Neural cell (in vitro differentiated cells): ENCODE results near the gene SRPX. TPM values are rescaled to one million over a fixed set of nuclear protein-coding genes. Genes with fewer than 3 reads are reported as not detected.

ENCODE experiments used
- H2AFZ ChIP-seq: fragments of 200-600, 300-800 bp; sonication (generic), shearing (Covaris generic); 2 replicates; pipeline ENCODE4 v1.6.0; 2014; ENCODE audit warnings: low read depth, mild to moderate bottlenecking, antibody characterized with exemption, low read length, moderate library complexity
- H3F3A ChIP-seq: fragments of 200-600 bp; shearing (Covaris generic); 2 replicates; pipeline ENCODE4 v1.6.1; 2016; ENCODE audit warnings: mild to moderate bottlenecking, moderate library complexity, mixed read lengths, antibody characterized with exemption, low read length; ENCODE audit not compliant: insufficient read depth, poor library complexity, severe bottlenecking
- H3K27ac ChIP-seq: fragments of 200-600, 300-800 bp; sonication (generic), shearing (Covaris generic); 2 replicates; pipeline ENCODE4 v1.5.1; 2014; ENCODE audit warnings: mild to moderate bottlenecking, low read length, moderate library complexity
- H3K27me3 ChIP-seq: fragments of 300-800, 200-600 bp; sonication (generic), shearing (Covaris generic); 2 replicates; pipeline ENCODE4 v1.6.0; 2014; ENCODE audit warnings: mild to moderate bottlenecking, low read depth, low read length, moderate library complexity; ENCODE audit not compliant: insufficient read depth
- H3K36me3 ChIP-seq: fragments of 300-800, 200-600 bp; sonication (generic), shearing (Covaris generic); 2 replicates; pipeline ENCODE4 v1.5.1; 2014; ENCODE audit warnings: mild to moderate bottlenecking, antibody characterized with exemption, low read length, moderate library complexity; ENCODE audit not compliant: insufficient read depth
- H3K4me2 ChIP-seq: fragments of 300-800, 200-600 bp; sonication (generic), shearing (Covaris generic); 2 replicates; pipeline ENCODE4 v1.6.0; 2014; ENCODE audit warnings: mild to moderate bottlenecking, low read length
- H3K4me3 ChIP-seq: fragments of 300-800, 200-600 bp; sonication (generic), shearing (Covaris generic); 2 replicates; pipeline ENCODE4 v1.5.1; 2014; ENCODE audit warnings: mild to moderate bottlenecking, low read length, moderate library complexity
- H3K79me2 ChIP-seq: fragments of 200-600 bp; shearing (Covaris generic); replicated peaks from 2 replicates; pipeline ENCODE4 v1.6.0; 2014; ENCODE audit warnings: mild to moderate bottlenecking, low read length, moderate library complexity; ENCODE audit not compliant: insufficient read depth
- H3K9ac ChIP-seq: fragments of 300-800, 200-600 bp; sonication (generic), shearing (Covaris generic); 2 replicates; pipeline ENCODE4 v1.6.1; 2016; ENCODE audit warnings: mild to moderate bottlenecking, low read length, mixed read lengths
- H3K9me2 ChIP-seq: fragments of 200-600 bp; shearing (Covaris generic); 2 replicates; pipeline ENCODE4 v1.6.1; 2016; ENCODE audit warnings: mild to moderate bottlenecking, low read length, mixed read lengths; ENCODE audit not compliant: insufficient read depth
- H3K9me3 ChIP-seq: fragments of 200-600, 300-800 bp; sonication (generic), shearing (Covaris generic); 2 replicates; pipeline ENCODE4 v1.6.1; 2016; ENCODE audit warnings: mild to moderate bottlenecking, mixed run types, low read length, moderate library complexity, mixed read lengths
- H4K20me1 ChIP-seq: fragments of 200-600 bp; shearing (Covaris generic); 2 replicates; pipeline ENCODE4 v1.6.1; 2016; ENCODE audit warnings: mild to moderate bottlenecking, mixed run types; ENCODE audit not compliant: insufficient read depth
- EP300 ChIP-seq: fragments of 450-650 bp; conservative IDR thresholded peaks from 2 replicates; pipeline ENCODE4 v1.6.1; 2014; ENCODE audit warnings: antibody characterized with exemption, mild to moderate bottlenecking, moderate library complexity; ENCODE audit not compliant: poor library complexity, severe bottlenecking
- EZH2 ChIP-seq: fragments of 200-600, 300-800 bp; shearing (Covaris generic), sonication (generic); IDR thresholded peaks from 2 replicates; pipeline ENCODE4 v1.6.1; 2014; ENCODE audit warnings: antibody characterized with exemption, low read length, borderline replicate concordance, mild to moderate bottlenecking; ENCODE audit not compliant: insufficient read depth, poor library complexity, severe bottlenecking
- MXI1 ChIP-seq: fragments of 450-650 bp; conservative IDR thresholded peaks from 2 replicates; pipeline ENCODE4 v1.6.1; 2014; ENCODE audit warnings: antibody characterized with exemption, mild to moderate bottlenecking; ENCODE audit not compliant: poor library complexity, severe bottlenecking
- POLR2AphosphoS5 ChIP-seq: IDR thresholded peaks from 2 replicates; pipeline ENCODE4 v1.6.1; 2012
- RAD21 ChIP-seq: fragments of 450-650 bp; conservative IDR thresholded peaks from 2 replicates; pipeline ENCODE4 v1.6.1; 2014; ENCODE audit warnings: antibody characterized with exemption, mild to moderate bottlenecking, moderate library complexity
- SMC3 ChIP-seq: fragments of 450-650 bp; conservative IDR thresholded peaks from 2 replicates; pipeline ENCODE4 v1.6.1; 2014; ENCODE audit warnings: antibody characterized with exemption, mild to moderate bottlenecking, moderate library complexity; ENCODE audit not compliant: poor library complexity
- TAF1 ChIP-seq: IDR thresholded peaks from 2 replicates; pipeline ENCODE4 v1.6.1; 2012; ENCODE audit warnings: low read depth
- polyA plus RNA-seq: library from polyadenylated mRNA; depleted of rRNA; stranded (reverse); fragments of >200 nt; gene quantifications from 2 replicates; pipeline ENCODE4 v1.2.3, GENCODE V29; 2014
- TF ChIP-seq, protein P1 (sequence below): fragments of 450-650 bp; IDR thresholded peaks from 2 replicates; pipeline ENCODE4 v1.5.1; 2014; ENCODE audit warnings: antibody characterized with exemption, mild to moderate bottlenecking, moderate library complexity; ENCODE audit not compliant: poor library complexity, severe bottlenecking
- TF ChIP-seq, protein P2 (sequence below): IDR thresholded peaks from 2 replicates; pipeline ENCODE4 v1.6.1; 2012; ENCODE audit warnings: borderline replicate concordance

SRPX gene
- polyA plus RNA-seq, 1 donor from 2014 or later: 0.52 TPM

DNA sequence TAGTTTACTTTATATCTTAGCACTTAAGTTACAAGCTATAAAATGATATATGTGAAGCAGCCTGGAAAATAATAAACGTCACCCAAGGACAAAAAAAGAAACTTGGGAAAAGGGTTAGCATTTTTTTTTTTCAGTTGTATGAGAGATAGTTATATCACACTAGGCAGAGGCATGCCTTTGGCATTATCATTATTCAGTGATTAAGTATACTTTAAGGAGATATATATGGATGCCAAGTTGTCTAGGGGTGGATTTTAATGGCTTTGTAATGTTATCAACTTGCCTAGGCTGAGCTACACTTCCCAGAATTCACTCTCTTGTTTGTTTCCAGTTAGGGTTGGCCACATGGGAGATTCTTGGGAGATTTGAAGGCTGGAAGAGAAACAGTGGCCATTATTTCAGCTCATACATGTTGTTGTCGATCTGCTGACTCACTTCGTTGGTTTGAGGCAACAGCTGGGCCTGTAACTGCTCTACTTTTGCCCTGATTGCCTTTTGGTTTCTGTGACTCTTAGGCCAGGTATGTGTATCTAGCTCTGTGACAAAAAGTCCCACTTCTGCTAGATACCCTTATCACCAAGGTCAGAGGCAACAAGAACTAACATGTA lies 11.5 kb upstream of the SRPX start:
- Histone ChIP-seq H3K36me3 (no peaks in the 10 kb centered on the region), H3K9me2 (no peaks in the 10 kb centered on the region)
- TF ChIP-seq, protein P1, sequence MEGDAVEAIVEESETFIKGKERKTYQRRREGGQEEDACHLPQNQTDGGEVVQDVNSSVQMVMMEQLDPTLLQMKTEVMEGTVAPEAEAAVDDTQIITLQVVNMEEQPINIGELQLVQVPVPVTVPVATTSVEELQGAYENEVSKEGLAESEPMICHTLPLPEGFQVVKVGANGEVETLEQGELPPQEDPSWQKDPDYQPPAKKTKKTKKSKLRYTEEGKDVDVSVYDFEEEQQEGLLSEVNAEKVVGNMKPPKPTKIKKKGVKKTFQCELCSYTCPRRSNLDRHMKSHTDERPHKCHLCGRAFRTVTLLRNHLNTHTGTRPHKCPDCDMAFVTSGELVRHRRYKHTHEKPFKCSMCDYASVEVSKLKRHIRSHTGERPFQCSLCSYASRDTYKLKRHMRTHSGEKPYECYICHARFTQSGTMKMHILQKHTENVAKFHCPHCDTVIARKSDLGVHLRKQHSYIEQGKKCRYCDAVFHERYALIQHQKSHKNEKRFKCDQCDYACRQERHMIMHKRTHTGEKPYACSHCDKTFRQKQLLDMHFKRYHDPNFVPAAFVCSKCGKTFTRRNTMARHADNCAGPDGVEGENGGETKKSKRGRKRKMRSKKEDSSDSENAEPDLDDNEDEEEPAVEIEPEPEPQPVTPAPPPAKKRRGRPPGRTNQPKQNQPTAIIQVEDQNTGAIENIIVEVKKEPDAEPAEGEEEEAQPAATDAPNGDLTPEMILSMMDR: no peak
- no peak for TF ChIP-seq MXI1

DNA sequence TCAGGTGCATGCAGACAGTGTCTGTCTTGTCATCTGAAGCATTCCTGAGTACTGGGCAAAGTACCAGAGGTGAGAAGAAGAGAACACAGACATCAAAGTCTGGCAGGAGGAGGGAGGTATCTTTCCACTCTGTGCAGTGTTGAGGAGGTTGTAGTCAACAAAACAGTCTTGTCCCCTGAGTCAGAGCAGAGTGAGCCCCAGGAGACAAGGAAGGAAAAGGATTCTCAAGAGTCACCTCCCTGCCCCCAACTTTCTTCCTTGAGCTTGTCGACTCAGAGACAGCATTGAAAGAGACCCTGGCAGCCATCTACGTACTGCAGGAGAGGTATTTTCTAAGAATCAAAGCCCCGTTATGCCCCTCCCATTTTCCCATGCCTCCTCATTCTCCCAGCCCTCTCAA lies 4.4 kb upstream of the SRPX start:
- H3K27ac ChIP-seq: no peak overlapping the region
- H3K27me3 ChIP-seq: peaks cover 9% of the 10 kb centered on the region
- H3K36me3 ChIP-seq: no peaks in the 10 kb centered on the region
- TF ChIP-seq, protein P2, sequence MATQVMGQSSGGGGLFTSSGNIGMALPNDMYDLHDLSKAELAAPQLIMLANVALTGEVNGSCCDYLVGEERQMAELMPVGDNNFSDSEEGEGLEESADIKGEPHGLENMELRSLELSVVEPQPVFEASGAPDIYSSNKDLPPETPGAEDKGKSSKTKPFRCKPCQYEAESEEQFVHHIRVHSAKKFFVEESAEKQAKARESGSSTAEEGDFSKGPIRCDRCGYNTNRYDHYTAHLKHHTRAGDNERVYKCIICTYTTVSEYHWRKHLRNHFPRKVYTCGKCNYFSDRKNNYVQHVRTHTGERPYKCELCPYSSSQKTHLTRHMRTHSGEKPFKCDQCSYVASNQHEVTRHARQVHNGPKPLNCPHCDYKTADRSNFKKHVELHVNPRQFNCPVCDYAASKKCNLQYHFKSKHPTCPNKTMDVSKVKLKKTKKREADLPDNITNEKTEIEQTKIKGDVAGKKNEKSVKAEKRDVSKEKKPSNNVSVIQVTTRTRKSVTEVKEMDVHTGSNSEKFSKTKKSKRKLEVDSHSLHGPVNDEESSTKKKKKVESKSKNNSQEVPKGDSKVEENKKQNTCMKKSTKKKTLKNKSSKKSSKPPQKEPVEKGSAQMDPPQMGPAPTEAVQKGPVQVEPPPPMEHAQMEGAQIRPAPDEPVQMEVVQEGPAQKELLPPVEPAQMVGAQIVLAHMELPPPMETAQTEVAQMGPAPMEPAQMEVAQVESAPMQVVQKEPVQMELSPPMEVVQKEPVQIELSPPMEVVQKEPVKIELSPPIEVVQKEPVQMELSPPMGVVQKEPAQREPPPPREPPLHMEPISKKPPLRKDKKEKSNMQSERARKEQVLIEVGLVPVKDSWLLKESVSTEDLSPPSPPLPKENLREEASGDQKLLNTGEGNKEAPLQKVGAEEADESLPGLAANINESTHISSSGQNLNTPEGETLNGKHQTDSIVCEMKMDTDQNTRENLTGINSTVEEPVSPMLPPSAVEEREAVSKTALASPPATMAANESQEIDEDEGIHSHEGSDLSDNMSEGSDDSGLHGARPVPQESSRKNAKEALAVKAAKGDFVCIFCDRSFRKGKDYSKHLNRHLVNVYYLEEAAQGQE: no peak
- TF ChIP-seq MXI1 (no peak), EZH2 (no peak), RAD21 (no peak), EP300 (no peak), POLR2AphosphoS5 (no peak), TAF1 (no peak), SMC3 (no peak)
- TF ChIP-seq, protein P1: no peak
- no peak overlapping the region for H3K9ac ChIP-seq
- H2AFZ ChIP-seq: no peak overlapping the region
- H3K9me2 ChIP-seq: no peaks in the 10 kb centered on the region
- H3F3A ChIP-seq: no peaks in the 10 kb centered on the region
- no peak overlapping the region for H3K4me2 ChIP-seq
- H3K9me3 ChIP-seq: no peaks in the 10 kb centered on the region
- no peaks in the 10 kb centered on the region for H4K20me1 ChIP-seq
- H3K4me3 ChIP-seq: no peak overlapping the region
- no peaks in the 10 kb centered on the region for H3K79me2 ChIP-seq

More for the DNA sequence above, 11.5 kb upstream of the SRPX start:
- no peak overlapping the region for H3K27ac ChIP-seq
- H3K27me3 ChIP-seq: no peaks in the 10 kb centered on the region
- H2AFZ ChIP-seq: no peak overlapping the region
- no peak overlapping the region for H3K9ac ChIP-seq
- H3K9me3 ChIP-seq: no peaks in the 10 kb centered on the region
- no peaks in the 10 kb centered on the region for H3K79me2 ChIP-seq
- H3K4me3 ChIP-seq: no peak overlapping the region
- H3F3A ChIP-seq: no peaks in the 10 kb centered on the region
- no peaks in the 10 kb centered on the region for H4K20me1 ChIP-seq
- H3K4me2 ChIP-seq: no peak overlapping the region
